Adrenal gland (tissue), 12 donors: ENCODE measurements around the gene IQSEC3. TPM values are rescaled to one million over a fixed set of nuclear protein-coding genes. Genes with fewer than 3 reads are reported as not detected.

ENCODE experiments used
- DNase-seq, 7 donors: peaks; one replicate each; pipeline ENCODE4 v3.0.0-alpha.2; 2019 to 2020
- H3K27ac ChIP-seq, 5 donors: fragments of 200-600 bp; sonication (generic) in 4 of 5; 1 replicate in 3 of 5; 2 replicates in 2 of 5; pipeline versions ENCODE4 v1.5.1 to v1.8.0; 2016 to 2020; ENCODE audit warnings: mild to moderate bottlenecking in 1 of 5
- H3K27me3 ChIP-seq: fragments of 200-600 bp; 2 replicates; pipeline ENCODE4 v1.8.0; 2021
- H3K36me3 ChIP-seq, 2 donors: fragments of 200-600 bp; replicated peaks in 1 of 2; 1 replicate in 1 of 2; 2 replicates in 1 of 2; pipeline versions ENCODE4 v1.5.1 to v1.8.0; 2018 to 2022
- H3K4me1 ChIP-seq, 2 donors: fragments of 200-600 bp; replicated peaks in 1 of 2; 1 replicate in 1 of 2; 2 replicates in 1 of 2; pipeline versions ENCODE4 v1.5.1 to v1.8.0; 2018 to 2021
- H3K4me3 ChIP-seq, 4 donors: fragments of 200-600 bp; sonication (generic) in 3 of 4; one replicate each; pipeline ENCODE4 v1.5.1; 2016 to 2018
- H3K9me3 ChIP-seq, 3 donors: fragments of 200-600 bp; sonication (generic) in 1 of 3; replicated peaks in 1 of 3; 1 replicate in 2 of 3; 2 replicates in 1 of 3; pipeline versions ENCODE4 v1.5.1 to v1.8.0; 2016 to 2021
- POLR2A ChIP-seq, 2 donors: fragments of 450-650 bp; IDR thresholded peaks; one replicate each; pipeline ENCODE4 v1.6.1; 2017; ENCODE audit warnings: antibody characterized with exemption in 2 of 2, mild to moderate bottlenecking in 2 of 2, moderate library complexity in 1 of 2
- WGBS, 4 donors: extraction: QIAGEN DNeasy Blood & Tissue Kit in 2 of 4; methylation state at CpG; one replicate each; pipeline versions ENCODE4 v1.1.5 to v1.1.7; 2013 to 2017; 5-methylcytosine and 5-hydroxymethylcytosine counted together
- intact Hi-C, 2 donors: fragments of 100-400 bp; cut with DNase I; formaldehyde crosslinking; loops; one replicate each; pipeline versions ENCODE4 v1.14.1 to v1.15.0; 2022 to 2023
- polyA plus RNA-seq, 3 donors: library from polyadenylated mRNA; stranded (reverse); fragments of 200-250 nt in 2 of 3; fragments of 350-450 nt in 1 of 3; fragmentation: Illumina TruSeq in 1 of 3; extraction: RNeasy Lipid Tissue Mini Kit (QIAGEN cat#74804) in 1 of 3; gene quantifications; one replicate each; pipeline ENCODE4 v1.2.3, GENCODE V29; 2013 to 2014
- total RNA-seq, 9 donors: library from RNA; depleted of rRNA in 4 of 9; stranded (reverse); fragments of >200 nt in 4 of 9; fragments of 120-200 nt in 1 of 9; fragmentation: NEBNext Ultra II Directional in 1 of 9; extraction: Animal tissue kit (Norgen Biotek cat#: 25700) in 1 of 9; gene quantifications; one replicate each; pipeline versions ENCODE4 v1.1.0 to v1.2.4, GENCODE V29; 2013 to 2023
- TF ChIP-seq, protein P1 (sequence below), 6 experiments: fragments of 450-650 bp in 4 of 6; fragments of 200-600 bp in 2 of 6; sonication (generic) in 1 of 6; IDR thresholded peaks; 1 replicate in 5 of 6; 2 replicates in 1 of 6; pipeline versions ENCODE4 v1.5.1 to v1.8.0; 2016 to 2021; ENCODE audit warnings: antibody characterized with exemption in 6 of 6, mild to moderate bottlenecking in 2 of 6, moderate library complexity in 1 of 6
- donor health status: healthy with polysubstance abuse.
- donor health status: Bipolar disorder and iron deficiency.
- donor health status: DM: yes; HTN: yes; CAD: no.
- donor health status: DM: no; HTN: no; CAD: no.
- donor health status: DM: no; HTN: no; CAD: no.
- donor health status: DM: yes; HTN: yes; CAD: no.

The IQSEC3 gene
- total and polyA plus RNA-seq, 12 donors: 0.13 to 6.3 (median 1.00) TPM

DNA sequence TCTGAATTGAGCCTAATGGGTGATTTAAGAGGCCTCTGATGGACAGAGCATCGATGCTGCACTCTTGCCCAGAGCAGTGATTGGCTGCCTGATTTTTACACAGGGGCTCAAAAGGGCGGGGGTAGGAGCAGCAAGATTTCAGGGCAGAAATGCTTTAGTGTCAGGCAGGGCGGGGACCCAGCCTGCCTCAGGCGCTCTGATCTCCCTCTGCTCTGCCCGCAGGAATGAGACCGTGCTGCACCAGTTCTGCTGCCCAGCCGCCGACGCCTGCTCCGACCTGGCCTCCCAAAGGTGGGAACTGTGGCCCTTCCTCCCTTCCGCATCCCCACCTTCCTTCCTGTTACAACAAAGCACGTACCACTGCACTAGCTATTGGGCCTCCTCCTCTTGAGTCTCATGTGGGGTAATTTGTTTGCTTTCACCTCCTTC lies 32.4 kb downstream of the IQSEC3 start:
- DNase-seq: no peak
- H3K4me1 ChIP-seq: no peaks in the 10 kb centered on the region
- H3K36me3 ChIP-seq: no peaks in the 10 kb centered on the region
- intact Hi-C loops: no loop called here
- TF ChIP-seq, protein P1, sequence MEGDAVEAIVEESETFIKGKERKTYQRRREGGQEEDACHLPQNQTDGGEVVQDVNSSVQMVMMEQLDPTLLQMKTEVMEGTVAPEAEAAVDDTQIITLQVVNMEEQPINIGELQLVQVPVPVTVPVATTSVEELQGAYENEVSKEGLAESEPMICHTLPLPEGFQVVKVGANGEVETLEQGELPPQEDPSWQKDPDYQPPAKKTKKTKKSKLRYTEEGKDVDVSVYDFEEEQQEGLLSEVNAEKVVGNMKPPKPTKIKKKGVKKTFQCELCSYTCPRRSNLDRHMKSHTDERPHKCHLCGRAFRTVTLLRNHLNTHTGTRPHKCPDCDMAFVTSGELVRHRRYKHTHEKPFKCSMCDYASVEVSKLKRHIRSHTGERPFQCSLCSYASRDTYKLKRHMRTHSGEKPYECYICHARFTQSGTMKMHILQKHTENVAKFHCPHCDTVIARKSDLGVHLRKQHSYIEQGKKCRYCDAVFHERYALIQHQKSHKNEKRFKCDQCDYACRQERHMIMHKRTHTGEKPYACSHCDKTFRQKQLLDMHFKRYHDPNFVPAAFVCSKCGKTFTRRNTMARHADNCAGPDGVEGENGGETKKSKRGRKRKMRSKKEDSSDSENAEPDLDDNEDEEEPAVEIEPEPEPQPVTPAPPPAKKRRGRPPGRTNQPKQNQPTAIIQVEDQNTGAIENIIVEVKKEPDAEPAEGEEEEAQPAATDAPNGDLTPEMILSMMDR (IDR thresholded peaks at IDR 0.05): no peak
- no peak for TF ChIP-seq POLR2A (IDR thresholded peaks at IDR 0.05)
- H3K27ac ChIP-seq: no peak overlapping the region
- H3K4me3 ChIP-seq: no peak overlapping the region
- WGBS, 4 donors: 40 to 69% (median 54%) methylated on average over 5 to 12 of the region's 12 CpGs
- H3K9me3 ChIP-seq: no peaks in the 10 kb centered on the region
- H3K27me3 ChIP-seq: no peaks in the 10 kb centered on the region

- no peaks in the 10 kb centered on the region for H3K4me1 ChIP-seq
- H3K4me3 ChIP-seq: no peak overlapping the region
- DNase-seq: no peak
- no peaks in the 10 kb centered on the region for H3K36me3 ChIP-seq
- H3K27me3 ChIP-seq: no peaks in the 10 kb centered on the region
- TF ChIP-seq POLR2A (IDR thresholded peaks at IDR 0.05): no peak
- TF ChIP-seq, protein P1 (IDR thresholded peaks at IDR 0.05): no peak
- WGBS, 4 donors: 41 to 48% (median 44%) methylated on average over 13 of the region's 13 CpGs
- intact Hi-C loops: no loop called here
- no peak overlapping the region for H3K27ac ChIP-seq
- H3K9me3 ChIP-seq: no peaks in the 10 kb centered on the region
Measured at GRCh38 chr12:99605-100004, 33.0 kb downstream of the IQSEC3 start.

DNA sequence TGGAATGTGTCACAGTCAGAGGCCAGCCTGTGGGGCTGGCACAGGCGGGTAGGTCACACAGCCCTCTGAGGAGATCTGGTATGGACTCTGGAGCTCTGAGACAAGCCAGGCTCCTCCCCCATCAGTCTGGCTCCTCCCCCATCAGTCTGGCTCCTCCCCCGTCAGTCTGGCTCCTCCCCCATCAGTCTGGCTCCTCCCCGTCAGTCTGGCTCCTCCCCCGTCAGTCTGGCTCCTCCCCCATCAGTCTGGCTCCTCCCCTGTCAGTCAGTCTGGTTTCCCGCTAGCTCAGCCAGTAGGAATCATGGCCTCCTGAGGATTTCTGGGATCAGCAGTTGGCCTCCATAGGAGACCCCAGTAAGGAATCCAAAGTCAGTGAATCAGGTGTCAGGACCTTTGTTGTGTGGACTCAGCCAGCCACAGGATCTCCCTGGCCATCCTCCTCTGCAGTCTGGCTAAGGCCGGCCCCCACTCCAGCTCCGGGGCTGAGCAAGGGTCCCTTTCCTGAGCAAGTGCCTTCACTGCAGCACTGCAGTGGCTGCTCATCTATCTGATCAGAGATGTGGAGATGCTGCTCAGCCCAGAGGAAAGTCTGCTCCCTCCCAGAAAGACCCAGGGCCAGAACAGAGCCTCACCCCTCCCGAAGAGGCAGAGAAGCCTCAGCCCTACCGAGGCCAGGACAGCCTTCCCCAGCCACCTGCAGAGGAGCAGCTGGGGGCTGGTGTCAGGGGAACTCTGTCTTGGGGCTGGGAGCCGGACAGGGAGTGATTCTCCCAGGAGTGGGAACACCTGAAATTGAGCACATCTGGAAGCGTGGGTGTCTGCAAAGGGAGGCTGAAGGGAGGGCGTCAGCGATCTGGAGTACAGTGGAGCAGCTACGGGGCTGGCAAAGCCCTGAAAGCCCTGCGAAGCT lies 35.7 kb downstream of the IQSEC3 start:
- H3K4me3 ChIP-seq: no peak overlapping the region
- intact Hi-C loops: no loop called here
- DNase-seq: no peak
- no peaks in the 10 kb centered on the region for H3K9me3 ChIP-seq
- H3K36me3 ChIP-seq: no peaks in the 10 kb centered on the region
- TF ChIP-seq, protein P1 (IDR thresholded peaks at IDR 0.05): no peak
- TF ChIP-seq POLR2A (IDR thresholded peaks at IDR 0.05): no peak
- no peaks in the 10 kb centered on the region for H3K27me3 ChIP-seq
- H3K4me1 ChIP-seq: no peaks in the 10 kb centered on the region
- 74 to 88% (median 81%) methylated on average over 11 to 15 of the region's 15 CpGs for WGBS, 4 donors
- no peak overlapping the region for H3K27ac ChIP-seq

DNA sequence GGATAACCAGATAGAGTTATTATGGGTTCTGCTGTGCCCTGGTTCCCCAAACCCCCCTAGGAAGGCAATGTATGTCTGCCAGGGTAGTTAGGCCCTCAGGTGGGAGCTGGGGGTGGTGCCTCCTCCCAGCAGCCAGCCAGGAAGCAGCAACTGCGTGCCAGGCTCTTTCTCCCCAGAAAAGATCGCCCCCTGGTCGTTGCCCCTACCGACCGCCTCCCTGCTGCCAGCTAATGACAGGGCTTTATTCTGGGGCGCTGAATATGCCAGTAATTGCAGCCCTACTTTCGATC lies 36.3 kb downstream of the IQSEC3 start:
- intact Hi-C loops: no loop called here
- Histone ChIP-seq H3K36me3 (no peaks in the 10 kb centered on the region), H3K4me1 (no peaks in the 10 kb centered on the region), H3K27ac (no peak overlapping the region), H3K27me3 (no peaks in the 10 kb centered on the region), H3K4me3 (no peak overlapping the region), H3K9me3 (no peaks in the 10 kb centered on the region)
- WGBS, 4 donors: 72 to 78% (median 73%) methylated on average over 7 of the region's 7 CpGs
- DNase-seq: no peak
- TF ChIP-seq, protein P1 (IDR thresholded peaks at IDR 0.05): no peak
- TF ChIP-seq POLR2A (IDR thresholded peaks at IDR 0.05): no peak
